H9 (cell line): ENCODE data around the gene STARD7. TPM values are rescaled to one million over a fixed set of nuclear protein-coding genes. Genes with fewer than 3 reads are reported as not detected.

Source experiments
- DNase-seq: peaks from one replicate; pipeline ENCODE4 v3.0.0-alpha.2; 2017
- H2AFZ ChIP-seq: one replicate; pipeline ENCODE4 v1.6.1; 2013; ENCODE audit warnings: mild to moderate bottlenecking, low read length, control low read depth, moderate library complexity
- H2AK5ac ChIP-seq: 2 replicates; pipeline ENCODE4 v1.6.1; 2013; ENCODE audit warnings: low read length, control low read depth, mixed read lengths; ENCODE audit not compliant: insufficient read length
- H2BK120ac ChIP-seq: one replicate; pipeline ENCODE4 v1.6.1; 2013; ENCODE audit warnings: low read depth, mild to moderate bottlenecking, low read length, control low read depth, inconsistent platforms; ENCODE audit not compliant: poor library complexity, severe bottlenecking
- H2BK12ac ChIP-seq: 2 replicates; pipeline ENCODE4 v1.6.1; 2013; ENCODE audit warnings: low read length, control low read depth, mixed read lengths, low read depth; ENCODE audit not compliant: insufficient read length
- H2BK15ac ChIP-seq: 2 replicates; pipeline ENCODE4 v1.6.1; 2013; ENCODE audit warnings: low read depth, low read length, control low read depth
- H2BK20ac ChIP-seq: one replicate; pipeline ENCODE4 v1.6.1; 2013; ENCODE audit warnings: low read depth, mild to moderate bottlenecking, low read length, control low read depth, inconsistent platforms; ENCODE audit not compliant: poor library complexity, severe bottlenecking
- H2BK5ac ChIP-seq: 2 replicates; pipeline ENCODE4 v1.6.1; 2013; ENCODE audit warnings: low read length, control low read depth, mixed read lengths; ENCODE audit not compliant: insufficient read length
- H3K14ac ChIP-seq: 2 replicates; pipeline ENCODE4 v1.6.1; 2013; ENCODE audit warnings: low read length, control low read depth; ENCODE audit not compliant: insufficient read depth
- H3K18ac ChIP-seq: 2 replicates; pipeline ENCODE4 v1.6.1; 2013; ENCODE audit warnings: low read depth, mild to moderate bottlenecking, mixed read lengths, low read length, control low read depth; ENCODE audit not compliant: insufficient read length
- H3K23ac ChIP-seq: 2 replicates; pipeline ENCODE4 v1.6.1; 2013; ENCODE audit warnings: low read length, control low read depth, mixed read lengths, low read depth; ENCODE audit not compliant: insufficient read length
- H3K23me2 ChIP-seq: 2 replicates; pipeline ENCODE4 v1.6.1; 2013; ENCODE audit warnings: low read depth, mild to moderate bottlenecking, mixed read lengths, low read length, control low read depth; ENCODE audit not compliant: insufficient read length, poor library complexity, severe bottlenecking
- H3K27ac ChIP-seq: 2 replicates; pipeline ENCODE4 v1.5.1; 2013; ENCODE audit warnings: low read length, control low read depth, mixed read lengths, low read depth; ENCODE audit not compliant: insufficient read length
- H3K27me3 ChIP-seq: 2 replicates; pipeline ENCODE4 v1.6.1; 2013; ENCODE audit warnings: low read length, control low read depth, inconsistent platforms; ENCODE audit not compliant: insufficient read depth
- H3K4ac ChIP-seq: 2 replicates; pipeline ENCODE4 v1.6.1; 2013; ENCODE audit warnings: low read depth, mild to moderate bottlenecking, control low read depth, inconsistent platforms, low read length, moderate library complexity
- H3K4me1 ChIP-seq: 2 replicates; pipeline ENCODE4 v1.6.1; 2013; ENCODE audit warnings: low read length, control low read depth, inconsistent platforms; ENCODE audit not compliant: insufficient read depth
- H3K4me2 ChIP-seq: 2 replicates; pipeline ENCODE4 v1.6.1; 2013; ENCODE audit warnings: low read length, control low read depth, mixed read lengths; ENCODE audit not compliant: insufficient read length, insufficient read depth
- H3K56ac ChIP-seq: 2 replicates; pipeline ENCODE4 v1.6.1; 2013; ENCODE audit warnings: low read depth, mild to moderate bottlenecking, mixed read lengths, low read length, control low read depth; ENCODE audit not compliant: insufficient read length
- H3K79me1 ChIP-seq: 2 replicates; pipeline ENCODE4 v1.6.1; 2013; ENCODE audit warnings: low read depth, mild to moderate bottlenecking, moderate library complexity, low read length, control low read depth, inconsistent platforms; ENCODE audit not compliant: insufficient read depth, poor library complexity, severe bottlenecking
- H3K79me2 ChIP-seq: 2 replicates; pipeline ENCODE4 v1.6.1; 2013; ENCODE audit warnings: low read length, control low read depth, inconsistent platforms; ENCODE audit not compliant: insufficient read depth
- H3K9ac ChIP-seq: 2 replicates; pipeline ENCODE4 v1.6.1; 2013; ENCODE audit warnings: low read length, control low read depth, mixed read lengths; ENCODE audit not compliant: insufficient read length; ENCODE audit errors: extremely low read depth
- H3K9me3 ChIP-seq: one replicate; pipeline ENCODE4 v1.6.1; 2013; ENCODE audit warnings: low read depth, low read length, inconsistent platforms; ENCODE audit not compliant: control insufficient read depth
- H3T11ph ChIP-seq: one replicate; pipeline ENCODE4 v1.6.1; 2013; ENCODE audit warnings: mild to moderate bottlenecking, low read length, control low read depth, inconsistent platforms
- H4K20me1 ChIP-seq: one replicate; pipeline ENCODE4 v1.6.1; 2013; ENCODE audit not compliant: control insufficient read depth, insufficient read length, insufficient read depth
- H4K5ac ChIP-seq: 2 replicates; pipeline ENCODE4 v1.6.1; 2013; ENCODE audit warnings: low read depth, mild to moderate bottlenecking, mixed read lengths, low read length, control low read depth; ENCODE audit not compliant: insufficient read length
- H4K8ac ChIP-seq: replicated peaks from 2 replicates; pipeline ENCODE4 v1.6.1; 2013; ENCODE audit warnings: low read length, control low read depth, mixed read lengths, low read depth; ENCODE audit not compliant: insufficient read length
- H4K91ac ChIP-seq: 2 replicates; pipeline ENCODE4 v1.6.1; 2013; ENCODE audit warnings: low read depth, mild to moderate bottlenecking, moderate library complexity, mixed read lengths, low read length, control low read depth; ENCODE audit not compliant: insufficient read length
- H3K27ac Mint-ChIP-seq, 3 experiments: 2 replicates in 2 of 3; 3 replicates in 1 of 3; pipeline ENCODE4 v1.8.0; 2020 to 2021; ENCODE audit warnings: mixed read lengths in 3 of 3, mild to moderate bottlenecking in 1 of 3, moderate library complexity in 1 of 3
- H3K27me3 Mint-ChIP-seq: 2 replicates; pipeline ENCODE4 v1.8.0; 2021; ENCODE audit warnings: low read depth, mild to moderate bottlenecking, moderate library complexity, mixed read lengths
- H3K36me3 Mint-ChIP-seq, 3 experiments: 2 replicates in 2 of 3; 3 replicates in 1 of 3; pipeline ENCODE4 v1.8.0; 2020 to 2021; ENCODE audit warnings: low read depth in 3 of 3, mixed read lengths in 3 of 3; ENCODE audit not compliant: insufficient read depth in 1 of 3
- H3K4me1 Mint-ChIP-seq, 2 experiments: 2 replicates each; pipeline ENCODE4 v1.8.0; 2020; ENCODE audit warnings: mixed read lengths in 2 of 2
- H3K4me3 Mint-ChIP-seq, 2 experiments: 2 replicates in 1 of 2; 3 replicates in 1 of 2; pipeline ENCODE4 v1.8.0; 2020 to 2021; ENCODE audit warnings: mild to moderate bottlenecking in 2 of 2, mixed read lengths in 2 of 2, moderate library complexity in 1 of 2
- H3K9me3 Mint-ChIP-seq, 2 experiments: 2 replicates in 1 of 2; 3 replicates in 1 of 2; pipeline ENCODE4 v1.8.0; 2020; ENCODE audit warnings: mild to moderate bottlenecking in 2 of 2, mixed read lengths in 2 of 2, moderate library complexity in 1 of 2
- CTCF ChIP-seq: fragments of 200-600 bp; sonication (generic); conservative IDR thresholded peaks from 3 replicates; pipeline ENCODE4 v1.8.0; 2021; ENCODE audit warnings: antibody characterized with exemption, mild to moderate bottlenecking
- WGBS: extraction: QIAGEN DNeasy Blood & Tissue Kit; methylation state at CpG from one replicate; pipeline ENCODE4 v1.1.7; 2013; ENCODE audit warnings: missing lambda C conversion rate, low lambda C conversion rate, mixed read lengths; ENCODE audit not compliant: insufficient read length; ENCODE audit errors: extremely low coverage; 5-methylcytosine and 5-hydroxymethylcytosine counted together
- total RNA-seq: library from RNA; stranded (reverse); gene quantifications from 2 replicates; pipeline ENCODE4 v1.2.1, GENCODE V29; 2021

STARD7 gene
- total RNA-seq, 1 experiment from 2014 or later: 212 TPM

GRCh38 chr2:96247896-96248295 is 39.3 kb upstream of the STARD7 start:
- Histone ChIP-seq H3K9ac (no peak overlapping the region), H3T11ph (no peak overlapping the region), H2BK5ac (no peak overlapping the region), H2BK12ac (no peak overlapping the region), H3K4me2 (no peak overlapping the region), H3K18ac (no peak overlapping the region), H2BK20ac (no peak overlapping the region), H3K27ac (no peak overlapping the region), H3K4me1 (no peaks in the 10 kb centered on the region), H2BK15ac (no peak overlapping the region), H4K91ac (no peak overlapping the region), H3K27me3 (no peaks in the 10 kb centered on the region), H2AFZ (no peak overlapping the region), H2AK5ac (no peak overlapping the region), H2BK120ac (no peak overlapping the region), H3K23ac (no peak overlapping the region), H3K14ac (no peak overlapping the region), H4K20me1 (no peaks in the 10 kb centered on the region), H4K5ac (no peak overlapping the region), H3K9me3 (no peaks in the 10 kb centered on the region), H3K79me2 (no peaks in the 10 kb centered on the region), H3K23me2 (no peaks in the 10 kb centered on the region), H3K79me1 (no peaks in the 10 kb centered on the region), H3K4ac (no peak overlapping the region), H4K8ac (no peak overlapping the region), H3K56ac (no peak overlapping the region)
- Mint-ChIP-seq H3K4me1 (no peaks in the 10 kb centered on the region; a peak in 1 of 4 replicates), H3K27me3 (no peaks in the 10 kb centered on the region; the same call in 1 of the 2 replicates), H3K4me3 (no peak overlapping the region), H3K27ac (0 out of 7 replicates have a peak overlapping the region, but pooled peaks of 1 of the 3 experiments have one; percentile 53), H3K9me3 (no peaks in the 10 kb centered on the region), H3K36me3 (peaks cover 4 to 14% (median 8%) of the 10 kb centered on the region in 3 experiments; a peak in 5 of 7 replicates)
- WGBS: no CpG with 5 or more reads among the region's 5 CpGs
- DNase-seq: no peak
- TF ChIP-seq CTCF: no peak
